B cell (primary cell): ENCODE data around the gene ISG15.

Source experiments
- CTCF ChIP-seq: fragments of 200-600 bp; IDR thresholded peaks from one replicate; pipeline ENCODE4 v1.8.0; 2022; ENCODE audit warnings: antibody characterized with exemption, mild to moderate bottlenecking
- EZH2 ChIP-seq: IDR thresholded peaks from 2 replicates; pipeline ENCODE4 v1.6.1; 2012; ENCODE audit warnings: borderline replicate concordance, low read depth, mild to moderate bottlenecking, moderate library complexity, low read length; ENCODE audit not compliant: insufficient read depth, poor library complexity, severe bottlenecking

- TF ChIP-seq EZH2 (no peak), CTCF (no peak)
Observed at GRCh38 chr1:995665-996633, 17.3 kb upstream of the ISG15 start.
